Measurements from ENCODE around the gene UBE2F.

DNA sequence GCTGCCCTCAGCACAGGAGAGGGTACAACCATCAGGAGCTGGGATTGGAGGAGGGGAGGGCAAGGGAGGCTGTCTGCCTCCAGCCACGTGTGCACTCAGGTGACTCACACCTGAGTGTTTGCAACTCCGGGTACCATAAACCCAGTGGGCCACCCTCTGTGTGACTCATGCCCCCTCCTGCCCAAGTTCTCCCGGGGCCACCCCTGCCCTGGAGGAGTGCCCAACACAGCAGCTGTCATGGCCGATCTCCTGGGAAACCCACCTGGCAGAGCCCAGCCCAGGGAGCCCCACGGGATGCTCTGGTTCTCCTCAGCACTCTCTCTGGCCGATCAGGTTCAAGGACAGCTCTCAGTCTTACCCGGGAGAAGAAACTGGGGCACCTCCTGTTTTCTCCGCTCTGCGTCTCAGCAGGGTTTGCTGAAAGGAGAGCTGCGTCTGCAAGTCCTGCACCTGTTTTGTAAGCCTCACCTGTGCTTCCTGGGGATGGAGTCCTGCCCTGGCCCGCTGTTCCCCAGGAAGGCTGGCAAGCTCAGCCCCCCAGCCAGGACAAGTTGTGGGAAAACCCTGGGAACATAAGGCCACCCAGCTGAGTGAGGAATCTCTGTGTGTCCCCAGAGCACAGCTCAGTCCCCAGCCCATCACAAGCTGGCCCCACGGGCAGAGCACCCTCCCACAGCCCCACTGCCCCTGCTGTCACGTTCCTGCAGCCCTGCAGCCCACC, 44.0 kb upstream of the UBE2F start:
- TF ChIP-seq CTCF (IDR thresholded peaks at IDR 0.05) = no peak
- TF ChIP-seq POLR2A (IDR thresholded peaks at IDR 0.05) = no peak

All from testis (tissue), 2 donors.